ENCODE data around the gene RSRP1.
"Not testable (repeated sequence)": the region's sequence is repeated elsewhere in the genome, so short reads cannot be mapped to it uniquely, and the experiment has no call there.

- peak in 1 of 4 experiments; percentile 36 for TF ChIP-seq CTCF (IDR thresholded peaks at IDR 0.05)
- not testable (repeated sequence) for TF ChIP-seq POLR2A (IDR thresholded peaks at IDR 0.05)
Observed at GRCh38 chr1:25266554-25267287, 19.5 kb upstream of the RSRP1 start.

Data from gastroesophageal sphincter (tissue), 3 donors.